IMR-90 (cell line): ENCODE data around the gene NRAS. TPM values are rescaled to one million over a fixed set of nuclear protein-coding genes. Genes with fewer than 3 reads are reported as not detected.
A peak's percentile ranks its signal among the peaks of the same experiment; 100 is the strongest.

Experiments
- ATAC-seq: fragments of 200-7000 bp; cut with Tn5 transposase; 2 replicates; pipeline ENCODE4 v1.9.1; 2020; ENCODE audit warnings: low read depth, mild to moderate bottlenecking, moderate library complexity
- BruUV-seq: library from RNA; stranded (reverse); fragments of 400-500 nt; replicated peaks from 2 replicates; lab custom pipeline; 2021; lab: Mats Ljungman, UMichigan
- CTCF ChIA-PET: fragments of 300-600 bp; formaldehyde crosslinking; extraction: SDS; loops from one replicate; lab custom pipeline; 2021; ENCODE audit warnings: antibody characterized with exemption; lab: Yijun Ruan, JAX
- POLR2A ChIA-PET: fragments of 300-600 bp; sonication (Branson Sonifier 250); formaldehyde crosslinking; loops from one replicate; lab custom pipeline; 2022; ENCODE audit warnings: antibody characterized with exemption; ENCODE audit not compliant: unreplicated experiment; lab: Charles Lee
- DNase-seq: peaks from one replicate; pipeline ENCODE4 v3.0.0; 2013
- H2AFZ ChIP-seq: replicated peaks from 2 replicates; pipeline ENCODE3; 2013; ENCODE audit warnings: low read length, mild to moderate bottlenecking; ENCODE audit not compliant: poor library complexity
- H2AK5ac ChIP-seq: 2 replicates; pipeline ENCODE4 v1.6.1; 2013; ENCODE audit warnings: low read depth, low read length, inconsistent platforms
- H2AK9ac ChIP-seq: replicated peaks from 2 replicates; pipeline ENCODE3; 2013; ENCODE audit warnings: mild to moderate bottlenecking, low read depth, low read length, moderate library complexity; ENCODE audit not compliant: poor library complexity
- H2BK120ac ChIP-seq: 2 replicates; pipeline ENCODE4 v1.6.1; 2013; ENCODE audit warnings: low read depth, low read length, inconsistent platforms
- H2BK15ac ChIP-seq: 3 replicates; pipeline ENCODE4 v1.6.1; 2013; ENCODE audit warnings: low read depth, low read length, inconsistent platforms
- H2BK20ac ChIP-seq: 2 replicates; pipeline ENCODE4 v1.6.1; 2013; ENCODE audit warnings: low read depth, mild to moderate bottlenecking, inconsistent platforms, low read length, moderate library complexity
- H2BK5ac ChIP-seq: 2 replicates; pipeline ENCODE4 v1.6.1; 2013; ENCODE audit warnings: mild to moderate bottlenecking, low read depth, low read length, inconsistent platforms; ENCODE audit not compliant: poor library complexity, severe bottlenecking
- H3K14ac ChIP-seq: replicated peaks from 2 replicates; pipeline ENCODE4 v1.6.1; 2013; ENCODE audit warnings: low read depth, low read length, inconsistent platforms
- H3K18ac ChIP-seq: 2 replicates; pipeline ENCODE4 v1.6.1; 2013; ENCODE audit warnings: low read depth, low read length, control low read depth
- H3K23ac ChIP-seq: 2 replicates; pipeline ENCODE4 v1.6.1; 2013; ENCODE audit warnings: low read depth, low read length, inconsistent platforms
- H3K27ac ChIP-seq: 2 replicates; pipeline ENCODE4 v1.5.1; 2013; ENCODE audit warnings: mild to moderate bottlenecking, control low read depth, low read length; ENCODE audit not compliant: insufficient read depth
- H3K27me3 ChIP-seq: 2 replicates; pipeline ENCODE4 v1.6.1; 2013; ENCODE audit warnings: low read length; ENCODE audit not compliant: control insufficient read depth, insufficient read depth
- H3K36me3 ChIP-seq: 2 replicates; pipeline ENCODE4 v1.6.1; 2013; ENCODE audit warnings: low read length, mixed read lengths; ENCODE audit not compliant: control insufficient read depth, insufficient read depth
- H3K4ac ChIP-seq: 2 replicates; pipeline ENCODE4 v1.6.1; 2013; ENCODE audit warnings: low read depth, low read length, inconsistent platforms
- H3K4me1 ChIP-seq: 2 replicates; pipeline ENCODE4 v1.6.1; 2013; ENCODE audit warnings: low read length, mixed read lengths; ENCODE audit not compliant: control insufficient read depth, insufficient read depth
- H3K4me2 ChIP-seq: 2 replicates; pipeline ENCODE4 v1.6.1; 2013; ENCODE audit warnings: low read depth, mild to moderate bottlenecking, control low read depth, low read length, moderate library complexity
- H3K4me3 ChIP-seq: 2 replicates; pipeline ENCODE4 v1.5.1; 2013; ENCODE audit warnings: low read depth, mild to moderate bottlenecking, control low read depth, low read length, moderate library complexity; ENCODE audit not compliant: insufficient read depth
- H3K56ac ChIP-seq: 2 replicates; pipeline ENCODE4 v1.6.1; 2013; ENCODE audit warnings: low read length, inconsistent platforms; ENCODE audit not compliant: insufficient read depth; ENCODE audit errors: extremely low read depth
- H3K79me1 ChIP-seq, 2 experiments: 2 replicates each; pipeline ENCODE4 v1.6.1; 2013; ENCODE audit warnings: low read length in 2 of 2, inconsistent platforms in 1 of 2, low read depth in 1 of 2
- H3K9ac ChIP-seq: 2 replicates; pipeline ENCODE4 v1.6.1; 2013; ENCODE audit warnings: low read depth, low read length, control low read depth
- H3K9me1 ChIP-seq: 2 replicates; pipeline ENCODE4 v1.6.1; 2013; ENCODE audit warnings: low read length, inconsistent platforms; ENCODE audit not compliant: insufficient read depth
- H3K9me3 ChIP-seq: 2 replicates; pipeline ENCODE4 v1.6.1; 2013; ENCODE audit warnings: low read length; ENCODE audit not compliant: control insufficient read depth, insufficient read depth
- H4K20me1 ChIP-seq: 2 replicates; pipeline ENCODE4 v1.6.1; 2013; ENCODE audit warnings: low read length, inconsistent platforms; ENCODE audit not compliant: insufficient read depth
- H4K5ac ChIP-seq: 2 replicates; pipeline ENCODE4 v1.6.1; 2013; ENCODE audit warnings: mild to moderate bottlenecking, low read depth, low read length, control low read depth
- H4K8ac ChIP-seq, 2 experiments: 2 replicates each; pipeline ENCODE4 v1.6.1; 2013; ENCODE audit warnings: low read depth in 2 of 2, low read length in 2 of 2, control low read depth in 1 of 2, inconsistent platforms in 1 of 2
- H4K91ac ChIP-seq: 2 replicates; pipeline ENCODE4 v1.6.1; 2013; ENCODE audit warnings: low read depth, low read length, inconsistent platforms; ENCODE audit not compliant: insufficient read depth
- CEBPB ChIP-seq: IDR thresholded peaks from 2 replicates; pipeline ENCODE4 v1.6.1; 2012; ENCODE audit warnings: low read depth, low read length, improper control_type of control experiment
- CHD1 ChIP-seq: IDR thresholded peaks from 2 replicates; pipeline ENCODE4 v1.6.1; 2012; ENCODE audit warnings: low read depth, low read length, improper control_type of control experiment
- ELK1 ChIP-seq: fragments of 150-350 bp; IDR thresholded peaks from 2 replicates; pipeline ENCODE4 v1.6.1; 2016; ENCODE audit warnings: low read depth, mild to moderate bottlenecking, low read length, moderate library complexity, borderline replicate concordance
- MAFK ChIP-seq: IDR thresholded peaks from 2 replicates; pipeline ENCODE4 v1.6.1; 2012; ENCODE audit warnings: low read depth, low read length, improper control_type of control experiment
- MAZ ChIP-seq: IDR thresholded peaks from 2 replicates; pipeline ENCODE4 v1.6.1; 2012; ENCODE audit warnings: low read depth, mild to moderate bottlenecking, low read length, improper control_type of control experiment, moderate library complexity, borderline replicate concordance
- MXI1 ChIP-seq: IDR thresholded peaks from 2 replicates; pipeline ENCODE4 v1.6.1; 2012; ENCODE audit warnings: low read depth, mild to moderate bottlenecking, low read length, moderate library complexity, borderline replicate concordance
- NFE2L2 ChIP-seq: fragments of 150-350 bp; IDR thresholded peaks from 2 replicates; pipeline ENCODE4 v1.6.1; 2016; ENCODE audit warnings: low read depth, mild to moderate bottlenecking, low read length
- RAD21 ChIP-seq: IDR thresholded peaks from 2 replicates; pipeline ENCODE4 v1.6.1; 2012; ENCODE audit warnings: low read length, improper control_type of control experiment
- RCOR1 ChIP-seq: IDR thresholded peaks from 2 replicates; pipeline ENCODE4 v1.6.1; 2012; ENCODE audit warnings: mild to moderate bottlenecking, low read length, improper control_type of control experiment; ENCODE audit not compliant: insufficient replicate concordance
- RFX5 ChIP-seq: IDR thresholded peaks from 2 replicates; pipeline ENCODE4 v1.8.0; 2012; ENCODE audit warnings: low read depth, mild to moderate bottlenecking, low read length, moderate library complexity
- SMC3 ChIP-seq: fragments of 150-350 bp; IDR thresholded peaks from 2 replicates; pipeline ENCODE4 v1.6.1; 2016; ENCODE audit warnings: low read depth, mild to moderate bottlenecking, antibody characterized with exemption, low read length, moderate library complexity
- USF2 ChIP-seq: fragments of 150-350 bp; IDR thresholded peaks from 2 replicates; pipeline ENCODE4 v1.6.1; 2017; ENCODE audit warnings: mild to moderate bottlenecking, antibody characterized with exemption, low read length, low read depth
- WGBS, 2 experiments: methylation state at CpG; one replicate each; pipeline versions ENCODE4 v1.1.5 to v1.1.7; 2013; ENCODE audit warnings: missing lambda C conversion rate in 2 of 2; ENCODE audit not compliant: insufficient read length in 1 of 2; ENCODE audit errors: extremely low coverage in 2 of 2; 5-methylcytosine and 5-hydroxymethylcytosine counted together
- dilution Hi-C: fragments of 300-500 bp; cut with HindIII; formaldehyde crosslinking; loops from one replicate; pipeline ENCODE4 v1.14.3; 2018; ENCODE audit warnings: low sequenced_read_pairs; ENCODE audit not compliant: unreplicated experiment
- in situ Hi-C: fragments of 300-500 bp; cut with MboI; formaldehyde crosslinking; loops from 3 replicates; pipeline ENCODE4 v1.14.3; 2019; ENCODE audit warnings: low sequenced_read_pairs, inconsistent platforms, mixed read lengths
- intact Hi-C: fragments of 100-400 bp; cut with micrococcal nuclease; formaldehyde crosslinking; loops from 2 replicates; pipeline ENCODE4 v1.10.0; 2022
- polyA plus RNA-seq, 3 experiments: library from polyadenylated mRNA; depleted of rRNA; stranded (reverse); fragments of >200 nt; gene quantifications; 2 replicates each; pipeline ENCODE4 v1.2.3, GENCODE V29; 2012; ENCODE audit warnings: low replicate concordance in 1 of 3
- total RNA-seq: library from RNA; depleted of rRNA; stranded (reverse); fragments of >200 nt; gene quantifications from 2 replicates; pipeline ENCODE4 v1.2.3, GENCODE V29; 2012

The NRAS gene
- total and polyA plus RNA-seq, 2 of the 4 experiments (the other 2 are of a cell fraction), result 27.4 to 85.9 TPM

- intact Hi-C loops, result loop anchor here (1.0 to 5.0 kb wide), 2 partner anchors 779 to 839 kb away; partner anchors contain the start of gene OLFML3
- peak overlapping the region; percentile 81; the same call in 1 of the 2 replicates for H3K56ac ChIP-seq
- H4K20me1 ChIP-seq, result peaks cover 65% of the 10 kb centered on the region
- H2BK5ac ChIP-seq, result peak overlapping the region; percentile 47
- H2AFZ ChIP-seq, result no peak overlapping the region
- H2BK20ac ChIP-seq, result no peak overlapping the region
- WGBS, 2 experiments, result 17% methylated on average over 3 of the region's 14 CpGs; no CpG with 5 or more reads in 1 of the 2 experiments
- 0 out of 2 replicates have a peak overlapping the region, but pooled peaks have one; percentile 56 for H3K23ac ChIP-seq
- H3K9me3 ChIP-seq, result no peaks in the 10 kb centered on the region
- peak; percentile 45 for DNase-seq
- H4K91ac ChIP-seq, result no peak overlapping the region
- POLR2A ChIA-PET, result interaction anchor here (0.7 kb wide), 1 partner anchor 40 kb away, joined by 3 read pairs; the partner anchor contains the start of gene NRAS
- peaks cover 0 to 24% of the 10 kb centered on the region in 2 experiments; a peak in 2 of 4 replicates for H3K79me1 ChIP-seq
- ATAC-seq, result no peak
- dilution Hi-C loops, result no loop called here
- no peak overlapping the region for H3K18ac ChIP-seq
- no peaks in the 10 kb centered on the region for H3K27me3 ChIP-seq
- H3K9me1 ChIP-seq, result peaks cover 4% of the 10 kb centered on the region; the same call in 1 of the 2 replicates
- H3K4me1 ChIP-seq, result peaks cover 4% of the 10 kb centered on the region
- H3K9ac ChIP-seq, result peak overlapping the region; percentile 91
- peak overlapping the region; percentile 86 for H3K4me2 ChIP-seq
- H3K14ac ChIP-seq, result peak overlapping the region; percentile 86; the same call in 1 of the 2 replicates
- no peak overlapping the region for H2BK120ac ChIP-seq
- peak overlapping the region; percentile 67 for H3K4me3 ChIP-seq
- no peaks in the 10 kb centered on the region for H3K36me3 ChIP-seq
- in situ Hi-C loops, result no loop called here
- no peak overlapping the region; a peak in 1 of 4 replicates for H4K8ac ChIP-seq
- H2AK5ac ChIP-seq, result no peak overlapping the region
- H2BK15ac ChIP-seq, result no peak overlapping the region
- H4K5ac ChIP-seq, result no peak overlapping the region
- peak overlapping the region; percentile 95 for H2AK9ac ChIP-seq
- CTCF ChIA-PET, result no interaction called here
- H3K27ac ChIP-seq, result peak overlapping the region; percentile 81
- TSS peak; percentile 28 for BruUV-seq
- 0 out of 2 replicates have a peak overlapping the region, but pooled peaks have one; percentile 25 for H3K4ac ChIP-seq
- no peak for TF ChIP-seq ELK1
- TF ChIP-seq MAFK, result no peak
- no peak for TF ChIP-seq RFX5
- no peak for TF ChIP-seq MXI1
- no peak for TF ChIP-seq USF2
- no peak for TF ChIP-seq RAD21
- TF ChIP-seq CHD1, result no peak
- TF ChIP-seq SMC3, result no peak
- TF ChIP-seq NFE2L2, result no peak
- no peak for TF ChIP-seq MAZ
- no peak for TF ChIP-seq RCOR1
- TF ChIP-seq CEBPB, result no peak
These were observed 39.7 kb upstream of the NRAS start for GRCh38 chr1:114756009-114756892.
